Dermis lymphatic vessel endothelial cell (primary cell): ENCODE results near the gene IL1A. TPM values are rescaled to one million over a fixed set of nuclear protein-coding genes. Genes with fewer than 3 reads are reported as not detected.

Source experiments
- total RNA-seq: library from RNA; depleted of rRNA; stranded (reverse); fragments of >200 nt; gene quantifications from 2 replicates; pipeline ENCODE4 v1.2.1, GENCODE V29; 2014

The IL1A gene, protein sequence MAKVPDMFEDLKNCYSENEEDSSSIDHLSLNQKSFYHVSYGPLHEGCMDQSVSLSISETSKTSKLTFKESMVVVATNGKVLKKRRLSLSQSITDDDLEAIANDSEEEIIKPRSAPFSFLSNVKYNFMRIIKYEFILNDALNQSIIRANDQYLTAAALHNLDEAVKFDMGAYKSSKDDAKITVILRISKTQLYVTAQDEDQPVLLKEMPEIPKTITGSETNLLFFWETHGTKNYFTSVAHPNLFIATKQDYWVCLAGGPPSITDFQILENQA
- total RNA-seq, result not detected in 2 replicates

DNA sequence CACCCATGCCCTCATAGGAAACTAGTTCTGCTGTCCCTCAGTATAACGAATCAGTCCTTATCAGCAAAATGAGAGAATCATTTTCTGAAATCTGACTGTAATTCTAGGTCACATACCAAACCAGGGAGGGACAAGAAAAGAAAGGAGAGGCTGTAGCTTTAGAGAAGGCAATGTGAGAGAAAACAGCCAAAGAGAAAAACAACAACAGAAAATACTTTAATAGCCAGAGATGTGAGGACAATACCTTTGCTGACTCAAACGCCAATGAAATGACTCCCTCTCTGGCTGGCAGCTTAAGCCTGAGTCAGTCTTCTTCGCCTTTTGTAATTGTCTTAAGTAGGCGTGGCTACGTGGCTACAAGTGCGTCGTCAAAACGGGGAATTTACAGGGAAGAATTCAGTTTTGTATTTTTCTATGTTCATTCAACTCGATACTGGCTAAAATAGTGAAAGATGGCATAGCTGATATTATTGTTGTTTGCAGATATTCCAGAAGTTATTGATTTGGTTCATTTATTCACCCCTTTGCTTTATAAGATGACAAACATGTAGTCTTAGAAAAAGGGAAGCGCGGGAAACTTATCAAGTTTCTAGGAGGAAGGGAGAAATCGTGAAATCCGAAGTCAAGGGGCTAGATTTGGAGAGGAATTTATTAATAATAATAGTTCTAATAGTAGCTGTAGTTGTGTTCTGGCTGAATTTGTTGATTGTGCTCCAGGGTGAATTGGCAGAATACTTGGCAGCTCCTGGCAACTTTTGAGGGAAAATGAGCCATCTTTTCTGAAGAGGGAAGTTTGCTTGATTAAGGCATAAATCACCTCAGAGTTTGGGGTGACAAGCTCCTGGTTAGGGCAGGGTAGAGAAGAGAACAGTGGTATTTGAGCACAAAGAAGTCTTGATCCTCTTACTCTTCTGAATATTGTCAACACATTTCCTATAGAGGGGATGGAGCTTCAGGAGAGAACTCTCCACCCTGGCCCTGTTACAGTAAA, at the start of gene IL1A:
Gene IL1A (minus strand): TSS at position 295 of the 991 bp plus-strand sequence. CDS start 723 bp downstream, outside the sequence.

DNA sequence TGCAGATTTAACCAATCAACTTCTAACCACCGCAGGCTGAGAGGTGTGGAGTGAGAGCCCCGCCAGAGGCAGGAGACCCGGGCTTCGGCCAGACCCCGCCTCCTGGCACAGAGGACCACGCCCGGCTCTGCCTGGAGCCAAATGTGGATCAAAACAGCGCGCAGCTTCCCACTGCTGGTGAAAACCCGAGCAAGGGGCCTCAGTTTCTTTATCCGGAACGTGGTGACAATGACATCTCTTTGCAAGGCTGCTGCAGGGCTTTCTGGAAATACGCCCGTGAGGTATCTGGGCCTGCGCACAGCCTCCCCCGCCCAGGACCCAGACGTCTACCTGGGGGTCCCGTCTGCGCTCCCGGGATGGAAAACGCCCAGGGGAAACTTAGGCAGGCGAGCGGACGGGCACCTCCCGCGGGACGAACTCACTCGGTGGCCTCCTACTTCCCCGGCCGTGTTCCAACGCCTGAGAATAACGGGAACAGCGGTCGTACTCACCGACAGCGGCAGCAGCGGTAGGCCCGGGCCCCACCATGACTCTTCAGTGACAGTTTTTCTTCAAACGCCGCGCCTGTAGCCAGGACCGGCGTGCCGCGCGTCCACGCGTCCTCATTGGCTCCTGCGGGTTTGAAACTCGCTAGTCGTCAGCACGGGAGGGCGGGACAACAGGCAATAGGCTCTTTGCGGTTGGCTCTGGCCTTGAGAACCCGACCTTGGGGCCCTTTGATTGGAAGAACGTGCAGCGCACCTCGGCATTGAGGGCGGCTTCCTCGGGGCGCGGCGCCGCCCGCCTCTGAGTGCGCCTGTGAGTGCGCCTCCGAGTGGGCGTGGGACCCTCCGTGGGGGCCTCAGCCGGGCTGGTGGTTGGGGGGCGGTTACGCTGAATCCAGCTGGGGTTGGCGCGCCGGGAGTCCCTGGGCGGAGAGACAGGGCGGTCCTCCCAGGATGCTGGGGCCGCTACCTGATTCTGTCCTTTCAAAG, 19.9 kb downstream of the IL1A start, which contains the start of gene CKAP2L:
Gene CKAP2L (minus strand): TSS at position 539 of the 974 bp plus-strand sequence. CDS start 11 bp downstream, at position 528.

Other genes starting within 250 kb of the IL1A start
- gene POLR1B, start 242.0 kb downstream of the IL1A start, total RNA-seq, result 11.9 and 20.0 TPM in 2 replicates
- 5.6 and 8.3 TPM in 2 replicates for gene CHCHD5, start 199.9 kb downstream of the IL1A start, total RNA-seq
- 11.7 and 13.5 TPM in 2 replicates for gene SLC20A1, start 138.6 kb downstream of the IL1A start, total RNA-seq
- gene NT5DC4, start 63.5 kb downstream of the IL1A start, total RNA-seq, result not detected in 2 replicates
- 0.76 and 1.0 TPM in 2 replicates for gene CKAP2L, start 19.9 kb downstream of the IL1A start, total RNA-seq
- gene IL1B, start 52.3 kb upstream of the IL1A start, total RNA-seq, result not detected in 2 replicates
- not detected in 2 replicates for gene IL37, start 126.7 kb upstream of the IL1A start, total RNA-seq
- gene IL36G, start 193.5 kb upstream of the IL1A start, total RNA-seq, result not detected in 2 replicates
- gene IL36A, start 221.0 kb upstream of the IL1A start, total RNA-seq, result not detected in 2 replicates